Neuronal stem cell (in vitro differentiated cells): Measurements from ENCODE around the gene COX19.
"Not testable (repeated sequence)": the region's sequence is repeated elsewhere in the genome, so short reads cannot be mapped to it uniquely, and the experiment has no call there.

Experiments used
- DNase-seq: peaks from one replicate; pipeline ENCODE4 v3.0.0-alpha.2; 2013; ENCODE audit warnings: low spot score
- H2AFZ ChIP-seq: one replicate; pipeline ENCODE4 v1.6.1; 2013; ENCODE audit warnings: mild to moderate bottlenecking, low read length, inconsistent platforms
- H2AK5ac ChIP-seq: 2 replicates; pipeline ENCODE4 v1.6.1; 2013; ENCODE audit warnings: low read depth, mild to moderate bottlenecking, inconsistent platforms, low read length, moderate library complexity, mixed read lengths
- H2BK120ac ChIP-seq: 2 replicates; pipeline ENCODE4 v1.6.1; 2013; ENCODE audit warnings: low read depth, mild to moderate bottlenecking, inconsistent platforms, low read length, moderate library complexity, mixed read lengths
- H2BK12ac ChIP-seq: one replicate; pipeline ENCODE4 v1.6.1; 2013; ENCODE audit warnings: low read length, inconsistent platforms
- H2BK15ac ChIP-seq: 2 replicates; pipeline ENCODE4 v1.6.1; 2013; ENCODE audit warnings: mild to moderate bottlenecking, low read length, inconsistent platforms, mixed read lengths
- H2BK5ac ChIP-seq: one replicate; pipeline ENCODE4 v1.6.1; 2013; ENCODE audit warnings: inconsistent platforms, mild to moderate bottlenecking, low read length, moderate library complexity
- H3K14ac ChIP-seq: one replicate; pipeline ENCODE4 v1.6.1; 2013; ENCODE audit warnings: low read length, inconsistent platforms
- H3K18ac ChIP-seq: 2 replicates; pipeline ENCODE4 v1.6.1; 2013; ENCODE audit warnings: low read length, inconsistent platforms
- H3K23ac ChIP-seq: 2 replicates; pipeline ENCODE4 v1.6.1; 2013; ENCODE audit warnings: low read depth, mild to moderate bottlenecking, mixed read lengths, low read length, inconsistent platforms; ENCODE audit not compliant: poor library complexity
- H3K27ac ChIP-seq: replicated peaks from 3 replicates; pipeline ENCODE4 v1.5.1; 2013; ENCODE audit warnings: low read length, inconsistent platforms
- H3K27me3 ChIP-seq, 3 experiments: 2 replicates each; pipeline ENCODE4 v1.6.1; 2013; ENCODE audit warnings: low read length in 3 of 3, mild to moderate bottlenecking in 2 of 3, inconsistent platforms in 1 of 3, low read depth in 1 of 3, mixed read lengths in 1 of 3, moderate library complexity in 1 of 3; ENCODE audit not compliant: control insufficient read depth in 3 of 3, insufficient read depth in 3 of 3
- H3K36me3 ChIP-seq, 2 donors: replicated peaks in 1 of 2; 2 replicates each; pipeline ENCODE4 v1.6.1; 2013; ENCODE audit warnings: low read length in 2 of 2; ENCODE audit not compliant: control insufficient read depth in 2 of 2, insufficient read depth in 2 of 2
- H3K4ac ChIP-seq: 2 replicates; pipeline ENCODE4 v1.6.1; 2013; ENCODE audit warnings: inconsistent platforms, mild to moderate bottlenecking, low read length, moderate library complexity
- H3K4me1 ChIP-seq, 2 donors: 1 replicate in 1 of 2; 2 replicates in 1 of 2; pipeline ENCODE4 v1.6.1; 2013; ENCODE audit warnings: low read length in 2 of 2, low read depth in 1 of 2; ENCODE audit not compliant: control insufficient read depth in 2 of 2, insufficient read depth in 1 of 2
- H3K4me2 ChIP-seq: one replicate; pipeline ENCODE4 v1.6.1; 2013; ENCODE audit warnings: mild to moderate bottlenecking, low read length, inconsistent platforms; ENCODE audit not compliant: insufficient read depth, poor library complexity, severe bottlenecking
- H3K4me3 ChIP-seq, 2 donors: 2 replicates each; pipeline ENCODE4 v1.5.1; 2013; ENCODE audit warnings: low read length in 2 of 2, mild to moderate bottlenecking in 2 of 2, inconsistent platforms in 1 of 2, moderate library complexity in 1 of 2
- H3K79me1 ChIP-seq: one replicate; pipeline ENCODE4 v1.6.1; 2013; ENCODE audit warnings: low read depth, mild to moderate bottlenecking, inconsistent platforms, low read length, moderate library complexity
- H3K9ac ChIP-seq: one replicate; pipeline ENCODE4 v1.6.1; 2013; ENCODE audit warnings: mild to moderate bottlenecking, low read depth, low read length, inconsistent platforms; ENCODE audit not compliant: poor library complexity
- H3K9me3 ChIP-seq, 2 donors: replicated peaks in 1 of 2; 2 replicates each; pipeline versions ENCODE3 to v1.6.1; 2013; ENCODE audit warnings: low read length in 2 of 2, mild to moderate bottlenecking in 2 of 2, inconsistent platforms in 1 of 2, low read depth in 1 of 2, mixed read lengths in 1 of 2, moderate library complexity in 1 of 2; ENCODE audit not compliant: control insufficient read depth in 2 of 2, insufficient read depth in 1 of 2
- H4K8ac ChIP-seq: one replicate; pipeline ENCODE4 v1.6.1; 2013; ENCODE audit warnings: low read depth, mild to moderate bottlenecking, inconsistent platforms, low read length, moderate library complexity
- H4K91ac ChIP-seq: one replicate; pipeline ENCODE4 v1.6.1; 2013; ENCODE audit warnings: low read length, low read depth, mild to moderate bottlenecking, inconsistent platforms; ENCODE audit not compliant: poor library complexity
- WGBS, 2 donors: extraction: QIAGEN DNeasy Blood & Tissue Kit; methylation state at CpG; one replicate each; pipeline ENCODE4 v1.1.7; 2013; ENCODE audit warnings: missing lambda C conversion rate in 2 of 2, mixed read lengths in 1 of 2; ENCODE audit not compliant: insufficient read length in 2 of 2, insufficient replicate concordance in 1 of 2; ENCODE audit errors: extremely low coverage in 2 of 2; 5-methylcytosine and 5-hydroxymethylcytosine counted together

COX19 gene

DNA sequence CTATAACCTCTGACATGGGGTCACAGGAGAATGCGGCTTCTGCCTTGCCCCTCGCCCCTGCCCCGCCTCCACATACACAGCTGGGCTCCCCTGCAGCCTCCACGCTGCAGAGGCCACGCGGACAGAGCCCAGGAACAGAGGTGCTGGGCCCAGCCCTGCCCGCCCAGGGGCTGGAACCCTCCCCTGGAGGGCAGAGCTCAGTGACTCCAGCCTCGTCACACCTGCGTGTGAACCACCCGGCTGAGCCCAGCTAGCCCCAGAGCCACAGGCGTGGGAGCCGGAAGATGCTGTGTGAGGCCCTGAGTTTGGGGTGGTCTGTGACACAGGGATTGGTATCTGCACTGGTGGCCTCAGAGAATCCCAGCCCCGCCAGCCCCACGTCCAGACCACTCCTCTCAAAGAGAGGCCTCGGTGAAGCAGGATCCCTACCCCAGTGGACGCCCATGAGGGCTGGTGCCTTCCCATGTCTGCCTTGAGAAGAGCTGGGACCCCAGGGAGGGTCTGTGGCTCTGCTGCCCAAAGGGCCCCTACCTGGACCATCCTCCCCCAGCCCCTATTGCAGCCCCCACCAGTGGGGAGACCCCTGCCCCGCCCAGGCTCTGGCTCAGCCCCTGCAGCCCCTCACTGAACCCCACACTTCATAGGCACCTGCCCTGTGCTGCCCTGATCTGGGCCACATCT lies 12.8 kb downstream of the COX19 start:
- WGBS, 2 donors = no CpG with 5 or more reads among the region's 17 CpGs
- Histone ChIP-seq H2BK12ac (no peak overlapping the region), H2AFZ (no peak overlapping the region)

DNA sequence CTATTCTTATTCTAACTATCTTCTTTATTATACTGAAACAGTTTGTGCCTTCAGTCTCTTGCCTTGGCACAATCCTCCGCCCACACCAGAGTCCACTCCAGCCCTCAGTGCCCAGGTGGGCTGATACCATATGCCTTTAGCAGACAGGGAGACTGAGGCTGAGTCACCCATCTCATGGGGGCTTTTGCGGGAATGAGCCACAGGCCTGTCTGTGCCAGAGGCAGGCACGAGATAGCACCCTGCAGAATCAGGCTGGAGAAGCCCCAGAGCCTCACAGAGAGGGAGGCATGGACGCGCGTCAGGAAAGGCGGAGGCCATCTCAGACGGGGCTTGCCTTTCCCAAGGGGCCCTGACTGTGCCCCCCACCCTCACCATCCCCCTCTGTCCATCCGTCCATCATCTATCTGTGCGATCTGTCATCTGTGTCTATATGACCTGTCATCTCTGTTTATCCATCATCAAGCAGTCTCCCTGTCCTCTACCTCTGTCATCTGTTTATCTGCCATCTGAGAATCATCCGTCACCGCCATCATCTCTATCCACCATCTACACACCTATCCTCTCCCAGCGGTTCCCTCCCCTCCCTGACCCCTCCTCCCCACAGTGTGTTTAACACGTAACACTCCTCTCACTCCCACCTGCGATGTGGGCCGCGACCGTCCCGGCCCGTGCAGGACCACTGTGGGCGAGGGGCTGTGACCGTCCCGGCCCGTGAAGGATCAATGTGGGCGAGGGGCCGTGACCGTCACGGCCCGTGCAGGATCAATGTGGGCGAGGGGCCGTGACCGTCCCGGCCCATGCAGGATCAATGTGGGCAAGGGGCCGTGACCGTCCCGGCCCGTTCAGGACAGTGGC lies 13.6 kb downstream of the COX19 start:
- peak overlapping the region; percentile 64 for H3K18ac ChIP-seq
- no peak for DNase-seq
- peak overlapping the region; percentile 50 for H3K9ac ChIP-seq
- H4K91ac ChIP-seq = no peak overlapping the region
- H3K27me3 ChIP-seq = no peaks in the 10 kb centered on the region
- H3K23ac ChIP-seq = peak overlapping the region; percentile 85
- peaks cover 3% of the 10 kb centered on the region for H3K79me1 ChIP-seq
- H4K8ac ChIP-seq = no peak overlapping the region
- 100% methylated on average over 1 of the region's 37 CpGs; no CpG with 5 or more reads in 1 of the 2 donors for WGBS, 2 donors
- H2BK5ac ChIP-seq = peak overlapping the region; percentile 66
- peak overlapping the region; percentile 90 for H2AK5ac ChIP-seq
- H3K4me2 ChIP-seq = no peak overlapping the region
- no peak overlapping the region for H3K4me3 ChIP-seq
- no peak overlapping the region for H2BK120ac ChIP-seq
- H3K9me3 ChIP-seq = no peaks in the 10 kb centered on the region
- peak overlapping the region; percentile 38 for H3K14ac ChIP-seq
- H3K4ac ChIP-seq = no peak overlapping the region
- H3K27ac ChIP-seq = no peak overlapping the region
- no peak overlapping the region for H2BK15ac ChIP-seq
- peaks cover 6 to 13% of the 10 kb centered on the region in 2 donors for H3K4me1 ChIP-seq
- peaks cover 2 to 7% of the 10 kb centered on the region in 2 donors for H3K36me3 ChIP-seq
- no peak overlapping the region for H2AFZ ChIP-seq
- H2BK12ac ChIP-seq = peak overlapping the region; percentile 84

More for the DNA sequence above, 12.8 kb downstream of the COX19 start:
- Histone ChIP-seq H2AK5ac (peak overlapping the region; percentile 90), H3K4me3 (no peak overlapping the region), H2BK5ac (peak overlapping the region; percentile 66), H3K9me3 (no peaks in the 10 kb centered on the region), H4K91ac (no peak overlapping the region), H3K27me3 (no peaks in the 10 kb centered on the region), H2BK15ac (no peak overlapping the region), H3K79me1 (peaks cover 3% of the 10 kb centered on the region), H3K27ac (no peak overlapping the region), H3K23ac (peak overlapping the region; percentile 93), H3K9ac (peak overlapping the region; percentile 4), H3K4ac (no peak overlapping the region), H2BK120ac (no peak overlapping the region), H3K18ac (peak overlapping the region; percentile 64), H3K36me3 (peaks cover 2 to 14% of the 10 kb centered on the region in 2 donors), H3K4me1 (peaks cover 6 to 13% of the 10 kb centered on the region in 2 donors), H4K8ac (no peak overlapping the region), H3K4me2 (no peak overlapping the region), H3K14ac (no peak overlapping the region)
- no peak for DNase-seq

DNA sequence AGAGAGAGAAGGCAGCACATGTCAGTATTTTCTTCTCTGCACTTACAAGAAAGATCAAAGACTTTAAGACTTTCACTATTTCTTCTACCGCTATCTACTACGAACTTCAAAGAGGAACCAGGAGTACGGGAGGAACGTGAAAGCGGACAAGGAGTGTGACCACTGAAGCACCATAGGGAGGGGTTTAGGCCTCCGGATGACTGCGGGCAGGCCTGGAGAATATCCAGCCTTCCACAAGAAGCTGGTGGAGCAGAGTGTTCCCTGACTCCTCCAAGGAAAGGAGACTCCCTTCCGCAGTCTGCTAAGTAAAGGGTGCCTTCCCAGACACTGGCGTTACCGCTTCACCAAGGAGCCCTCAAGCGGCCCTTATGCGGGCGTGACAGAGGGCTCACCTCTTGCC lies 14.4 kb downstream of the COX19 start:
- not testable (repeated sequence) for H3K27me3 ChIP-seq, H3K14ac ChIP-seq, H2AFZ ChIP-seq, DNase-seq, H3K27ac ChIP-seq, H3K36me3 ChIP-seq, H4K91ac ChIP-seq, H2BK12ac ChIP-seq, H3K23ac ChIP-seq, H4K8ac ChIP-seq, H2BK5ac ChIP-seq, H3K4me3 ChIP-seq, H3K79me1 ChIP-seq, H2AK5ac ChIP-seq, H3K9ac ChIP-seq, H3K4me2 ChIP-seq, H3K4ac ChIP-seq, H2BK120ac ChIP-seq, H3K18ac ChIP-seq, H2BK15ac ChIP-seq, H3K9me3 ChIP-seq
- no CpG with 5 or more reads among the region's 13 CpGs for WGBS, 2 donors
- peaks cover 6 to 13% of the 10 kb centered on the region in 2 donors for H3K4me1 ChIP-seq

DNA sequence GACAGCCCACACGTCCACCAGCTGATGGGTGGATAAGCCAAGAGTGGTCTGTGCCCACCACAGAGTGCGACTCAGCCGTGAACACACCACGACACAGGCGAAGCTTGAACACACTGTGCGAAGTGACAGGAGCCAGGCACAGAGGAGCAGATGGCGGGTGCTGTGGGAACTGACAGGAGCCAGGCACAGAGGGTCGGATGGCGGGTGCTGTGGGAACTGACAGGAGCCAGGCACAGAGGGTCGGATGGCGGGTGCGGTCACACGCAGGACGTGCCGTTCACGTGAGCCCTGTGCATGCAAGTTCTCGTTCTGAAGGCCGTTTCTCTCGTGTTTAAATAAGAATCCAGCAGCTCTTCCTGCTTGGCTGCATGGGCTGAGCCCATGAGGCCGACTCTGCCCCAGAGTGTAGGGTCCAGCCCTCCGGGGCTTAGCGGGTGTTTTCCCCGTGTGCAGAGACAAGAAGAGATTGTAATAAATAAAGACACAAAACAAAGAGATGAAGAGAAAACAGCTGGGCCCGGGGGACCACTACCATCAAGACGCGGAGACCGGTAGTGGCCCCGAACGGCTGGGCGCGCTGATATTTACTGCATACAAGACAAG lies 15.0 kb downstream of the COX19 start:
- H3K27me3 ChIP-seq = peaks cover 0 to 7% (median 3%) of the 10 kb centered on the region in 3 experiments
- no peak overlapping the region for H3K4ac ChIP-seq
- no peak overlapping the region for H3K4me2 ChIP-seq
- no peak overlapping the region for H2AFZ ChIP-seq
- no peak overlapping the region for H2BK120ac ChIP-seq
- H3K14ac ChIP-seq = no peak overlapping the region
- no peaks in the 10 kb centered on the region for H3K9me3 ChIP-seq
- peaks cover 3% of the 10 kb centered on the region for H3K79me1 ChIP-seq
- H3K9ac ChIP-seq = peak overlapping the region; percentile 46
- H2BK12ac ChIP-seq = no peak overlapping the region
- H3K18ac ChIP-seq = no peak overlapping the region
- no peak overlapping the region for H3K4me3 ChIP-seq
- H3K23ac ChIP-seq = no peak overlapping the region
- peaks cover 6 to 12% of the 10 kb centered on the region in 2 donors for H3K4me1 ChIP-seq
- no peak for DNase-seq
- H4K8ac ChIP-seq = no peak overlapping the region
- no peak overlapping the region for H3K27ac ChIP-seq
- no peak overlapping the region for H2BK5ac ChIP-seq
- no peak overlapping the region for H4K91ac ChIP-seq
- WGBS, 2 donors = no CpG with 5 or more reads among the region's 31 CpGs
- peaks cover 0 to under 1% of the 10 kb centered on the region in 2 donors for H3K36me3 ChIP-seq
- H2AK5ac ChIP-seq = no peak overlapping the region
- H2BK15ac ChIP-seq = no peak overlapping the region
